Measurements from ENCODE around the gene ZNF592.

ZNF592 gene

DNA sequence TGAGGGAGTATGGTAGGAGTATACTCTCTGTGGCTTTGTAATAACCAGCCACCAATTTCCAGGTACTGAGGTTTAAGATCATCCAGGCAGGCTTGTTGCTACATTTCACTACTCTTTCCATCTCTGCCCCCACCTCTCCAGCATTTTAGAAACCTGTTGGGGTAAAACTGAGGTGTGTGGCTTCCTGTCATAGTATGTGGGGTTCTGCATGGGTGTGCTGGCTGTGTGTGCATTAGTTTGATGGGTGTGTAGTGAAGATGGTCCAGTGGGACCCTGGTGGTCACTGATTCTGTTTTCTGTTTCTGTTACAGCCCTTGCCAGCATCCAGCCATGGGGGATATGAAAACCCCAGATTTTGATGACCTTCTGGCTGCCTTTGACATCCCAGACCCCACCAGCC, 34.0 kb downstream of the ZNF592 start:
- Histone ChIP-seq H3K27me3 (ENCODE audit: control insufficient read depth, insufficient read depth, low read length) (no peaks in the 10 kb centered on the region), H3K79me2 (peaks cover 13% of the 10 kb centered on the region), H3K27ac (no peak overlapping the region), H3K9ac (no peak overlapping the region), H3K4me2 (ENCODE audit: low read length) (no peak overlapping the region), H3K36me3 (ENCODE audit: control insufficient read depth, insufficient read depth, low read length) (no peaks in the 10 kb centered on the region), H3K4me3 (ENCODE audit: low read depth, low read length) (no peak overlapping the region), H2AFZ (no peak overlapping the region), H3K4me1 (peaks cover 4% of the 10 kb centered on the region), H3K9me3 (ENCODE audit: control insufficient read depth, low read length) (no peaks in the 10 kb centered on the region)
- TF ChIP-seq, protein P1, sequence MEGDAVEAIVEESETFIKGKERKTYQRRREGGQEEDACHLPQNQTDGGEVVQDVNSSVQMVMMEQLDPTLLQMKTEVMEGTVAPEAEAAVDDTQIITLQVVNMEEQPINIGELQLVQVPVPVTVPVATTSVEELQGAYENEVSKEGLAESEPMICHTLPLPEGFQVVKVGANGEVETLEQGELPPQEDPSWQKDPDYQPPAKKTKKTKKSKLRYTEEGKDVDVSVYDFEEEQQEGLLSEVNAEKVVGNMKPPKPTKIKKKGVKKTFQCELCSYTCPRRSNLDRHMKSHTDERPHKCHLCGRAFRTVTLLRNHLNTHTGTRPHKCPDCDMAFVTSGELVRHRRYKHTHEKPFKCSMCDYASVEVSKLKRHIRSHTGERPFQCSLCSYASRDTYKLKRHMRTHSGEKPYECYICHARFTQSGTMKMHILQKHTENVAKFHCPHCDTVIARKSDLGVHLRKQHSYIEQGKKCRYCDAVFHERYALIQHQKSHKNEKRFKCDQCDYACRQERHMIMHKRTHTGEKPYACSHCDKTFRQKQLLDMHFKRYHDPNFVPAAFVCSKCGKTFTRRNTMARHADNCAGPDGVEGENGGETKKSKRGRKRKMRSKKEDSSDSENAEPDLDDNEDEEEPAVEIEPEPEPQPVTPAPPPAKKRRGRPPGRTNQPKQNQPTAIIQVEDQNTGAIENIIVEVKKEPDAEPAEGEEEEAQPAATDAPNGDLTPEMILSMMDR (IDR thresholded peaks at IDR 0.05): no peak

DNA sequence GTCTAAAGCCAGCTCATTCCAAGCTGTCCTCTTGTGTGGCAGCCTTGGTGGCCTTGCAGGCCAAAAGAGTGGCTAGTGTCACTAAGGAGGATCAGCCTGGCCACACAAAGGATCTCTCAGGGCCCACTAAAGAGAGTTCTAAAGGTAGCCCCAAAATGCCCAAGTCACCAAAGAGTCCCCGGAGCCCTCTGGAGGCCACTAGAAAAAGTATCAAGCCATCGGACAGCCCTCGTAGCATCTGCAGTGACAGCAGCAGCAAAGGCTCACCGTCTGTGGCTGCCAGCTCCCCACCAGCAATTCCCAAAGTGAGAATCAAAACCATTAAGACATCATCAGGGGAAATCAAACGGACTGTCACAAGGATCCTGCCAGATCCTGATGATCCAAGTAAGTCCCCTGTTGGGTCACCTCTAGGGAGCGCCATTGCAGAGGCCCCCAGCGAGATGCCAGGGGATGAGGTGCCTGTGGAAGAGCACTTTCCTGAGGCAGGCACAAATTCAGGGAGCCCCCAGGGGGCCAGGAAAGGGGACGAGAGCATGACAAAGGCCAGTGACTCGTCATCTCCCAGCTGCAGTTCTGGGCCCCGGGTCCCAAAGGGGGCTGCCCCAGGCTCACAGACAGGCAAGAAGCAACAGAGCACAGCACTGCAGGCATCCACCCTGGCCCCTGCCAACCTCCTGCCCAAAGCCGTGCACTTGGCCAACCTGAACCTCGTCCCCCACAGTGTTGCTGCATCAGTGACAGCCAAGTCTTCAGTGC, 35.3 kb downstream of the ZNF592 start:
- no peaks in the 10 kb centered on the region for H3K27me3 ChIP-seq (ENCODE audit: control insufficient read depth, insufficient read depth, low read length)
- no peak overlapping the region for H3K27ac ChIP-seq
- no peaks in the 10 kb centered on the region for H3K36me3 ChIP-seq (ENCODE audit: control insufficient read depth, insufficient read depth, low read length)
- H3K9ac ChIP-seq: no peak overlapping the region
- H3K9me3 ChIP-seq (ENCODE audit: control insufficient read depth, low read length): no peaks in the 10 kb centered on the region
- no peak overlapping the region for H3K4me2 ChIP-seq (ENCODE audit: low read length)
- peaks cover 13% of the 10 kb centered on the region for H3K79me2 ChIP-seq
- TF ChIP-seq, protein P1 (IDR thresholded peaks at IDR 0.05): no peak
- no peak overlapping the region for H2AFZ ChIP-seq
- peaks cover 4% of the 10 kb centered on the region for H3K4me1 ChIP-seq
- no peak overlapping the region for H3K4me3 ChIP-seq (ENCODE audit: low read depth, low read length)

DNA sequence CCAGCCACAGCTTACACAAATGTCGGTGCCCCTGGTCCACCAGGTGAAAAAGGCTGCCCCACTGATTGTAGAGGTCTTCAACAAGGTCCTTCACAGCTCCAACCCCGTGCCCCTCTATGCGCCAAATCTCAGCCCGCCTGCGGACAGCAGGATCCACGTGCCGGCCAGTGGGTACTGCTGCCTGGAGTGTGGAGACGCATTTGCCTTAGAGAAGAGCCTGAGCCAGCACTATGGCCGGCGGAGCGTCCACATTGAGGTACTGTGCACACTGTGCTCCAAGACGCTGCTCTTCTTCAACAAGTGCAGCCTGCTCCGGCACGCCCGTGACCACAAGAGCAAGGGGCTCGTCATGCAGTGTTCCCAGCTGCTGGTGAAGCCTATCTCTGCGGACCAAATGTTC, 35.9 kb downstream of the ZNF592 start:
- Histone ChIP-seq H3K27me3 (ENCODE audit: control insufficient read depth, insufficient read depth, low read length) (no peaks in the 10 kb centered on the region), H3K9me3 (ENCODE audit: control insufficient read depth, low read length) (no peaks in the 10 kb centered on the region), H3K4me2 (ENCODE audit: low read length) (no peak overlapping the region), H2AFZ (no peak overlapping the region), H3K79me2 (peaks cover 13% of the 10 kb centered on the region), H3K36me3 (ENCODE audit: control insufficient read depth, insufficient read depth, low read length) (no peaks in the 10 kb centered on the region), H3K27ac (no peak overlapping the region), H3K4me3 (ENCODE audit: low read depth, low read length) (no peak overlapping the region), H3K9ac (no peak overlapping the region), H3K4me1 (peaks cover 4% of the 10 kb centered on the region)
- TF ChIP-seq, protein P1 (IDR thresholded peaks at IDR 0.05): no peak

DNA sequence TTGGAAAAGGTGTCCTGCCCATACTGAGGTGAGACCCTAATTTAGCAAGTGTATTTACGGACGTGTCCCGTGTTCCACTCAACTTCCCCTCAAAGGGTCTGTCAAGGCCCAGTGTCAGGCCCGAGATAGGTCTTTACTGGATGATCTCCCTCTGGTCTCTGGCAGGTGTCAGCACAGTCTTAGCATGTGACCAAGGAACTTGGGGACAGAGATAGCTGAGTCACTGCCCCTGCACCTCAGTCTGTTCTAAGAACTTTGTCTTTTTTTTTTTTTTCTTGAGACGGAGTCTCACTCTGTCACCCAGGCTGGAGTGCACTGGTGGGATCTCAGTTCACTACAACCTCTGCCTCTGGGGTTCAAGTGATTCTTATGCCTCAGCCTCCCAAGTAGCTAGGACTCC, 36.7 kb downstream of the ZNF592 start:
- Histone ChIP-seq H3K9ac (no peak overlapping the region), H3K4me1 (peaks cover 4% of the 10 kb centered on the region), H3K4me3 (ENCODE audit: low read depth, low read length) (no peak overlapping the region), H3K36me3 (ENCODE audit: control insufficient read depth, insufficient read depth, low read length) (no peaks in the 10 kb centered on the region), H3K27me3 (ENCODE audit: control insufficient read depth, insufficient read depth, low read length) (no peaks in the 10 kb centered on the region), H3K9me3 (ENCODE audit: control insufficient read depth, low read length) (no peaks in the 10 kb centered on the region), H3K79me2 (peaks cover 13% of the 10 kb centered on the region), H2AFZ (no peak overlapping the region), H3K4me2 (ENCODE audit: low read length) (no peak overlapping the region), H3K27ac (no peak overlapping the region)
- TF ChIP-seq, protein P1 (IDR thresholded peaks at IDR 0.05): no peak

DNA sequence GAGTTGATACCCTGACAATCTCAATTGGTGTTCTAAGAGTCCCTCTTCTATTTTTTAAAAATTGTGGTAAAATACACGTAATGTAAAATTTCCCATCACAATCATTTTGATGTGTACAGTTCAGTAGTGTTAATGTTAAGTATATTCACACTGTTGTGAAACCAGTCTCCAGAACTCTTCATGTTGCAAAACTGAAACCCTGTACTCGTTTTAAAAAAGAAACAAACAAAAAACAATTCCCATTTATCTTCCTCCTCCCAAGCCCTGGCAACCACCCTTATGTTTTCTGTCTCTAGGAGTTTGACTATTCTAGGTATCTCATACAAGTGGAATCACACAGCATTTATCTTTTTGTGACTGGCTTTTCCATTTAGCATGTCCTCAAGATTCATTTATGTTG, 40.1 kb downstream of the ZNF592 start:
- H2AFZ ChIP-seq: no peak overlapping the region
- no peaks in the 10 kb centered on the region for H3K9me3 ChIP-seq (ENCODE audit: control insufficient read depth, low read length)
- no peak overlapping the region for H3K9ac ChIP-seq
- H3K79me2 ChIP-seq: peaks cover 16% of the 10 kb centered on the region
- H3K36me3 ChIP-seq (ENCODE audit: control insufficient read depth, insufficient read depth, low read length): no peaks in the 10 kb centered on the region
- H3K4me1 ChIP-seq: peaks cover 4% of the 10 kb centered on the region
- H3K4me3 ChIP-seq (ENCODE audit: low read depth, low read length): no peak overlapping the region
- H3K27me3 ChIP-seq (ENCODE audit: control insufficient read depth, insufficient read depth, low read length): no peaks in the 10 kb centered on the region
- H3K4me2 ChIP-seq (ENCODE audit: low read length): no peak overlapping the region
- no peak overlapping the region for H3K27ac ChIP-seq
- TF ChIP-seq, protein P1 (IDR thresholded peaks at IDR 0.05): no peak
